Neural progenitor cell (in vitro differentiated cells): ENCODE measurements around the gene GYPC. TPM values are rescaled to one million over a fixed set of nuclear protein-coding genes. Genes with fewer than 3 reads are reported as not detected.
"Not testable (repeated sequence)": the region's sequence is repeated elsewhere in the genome, so short reads cannot be mapped to it uniquely, and the experiment has no call there.

Experiments used
- DNase-seq: peaks from one replicate; pipeline ENCODE4 v3.0.0-alpha.2; 2016; ENCODE audit warnings: low spot score
- H2AFZ ChIP-seq: fragments of 200-600 bp; sonication (generic); replicated peaks from 2 replicates; pipeline ENCODE4 v1.6.1; 2016; ENCODE audit warnings: antibody characterized with exemption
- H3F3A ChIP-seq: fragments of 200-600 bp; sonication (generic); 2 replicates; pipeline ENCODE4 v1.6.1; 2016; ENCODE audit warnings: antibody characterized with exemption, low read depth
- H3K27ac ChIP-seq: fragments of 200-600 bp; sonication (generic); 2 replicates; pipeline ENCODE4 v1.5.1; 2016; ENCODE audit warnings: mild to moderate bottlenecking
- H3K27me3 ChIP-seq: fragments of 200-600 bp; sonication (generic); 2 replicates; pipeline ENCODE4 v1.6.1; 2016; ENCODE audit warnings: mild to moderate bottlenecking, moderate library complexity
- H3K36me3 ChIP-seq: fragments of 200-600 bp; sonication (generic); 2 replicates; pipeline ENCODE4 v1.5.1; 2016
- H3K4me1 ChIP-seq: fragments of 200-600 bp; sonication (generic); 2 replicates; pipeline ENCODE4 v1.6.1; 2016; ENCODE audit warnings: mixed run types
- H3K4me2 ChIP-seq: fragments of 200-600 bp; sonication (generic); 2 replicates; pipeline ENCODE4 v1.6.1; 2016
- H3K4me3 ChIP-seq: fragments of 200-600 bp; sonication (generic); 2 replicates; pipeline ENCODE4 v1.5.1; 2016
- H3K79me2 ChIP-seq: fragments of 200-600 bp; sonication (generic); 2 replicates; pipeline ENCODE4 v1.6.1; 2016; ENCODE audit warnings: low read depth
- H3K9ac ChIP-seq: fragments of 200-600 bp; sonication (generic); 2 replicates; pipeline ENCODE4 v1.6.1; 2016
- H3K9me3 ChIP-seq: fragments of 200-600 bp; sonication (generic); 2 replicates; pipeline ENCODE4 v1.5.1; 2016; ENCODE audit warnings: low read depth
- H4K20me1 ChIP-seq: fragments of 200-600 bp; sonication (generic); 2 replicates; pipeline ENCODE4 v1.6.1; 2016; ENCODE audit warnings: low read depth
- H3K27ac Mint-ChIP-seq: 3 replicates; pipeline ENCODE4 v1.8.0; 2021; ENCODE audit warnings: mixed read lengths
- H3K27me3 Mint-ChIP-seq: 2 replicates; pipeline ENCODE4 v1.8.0; 2022; ENCODE audit warnings: low read depth, mild to moderate bottlenecking, inconsistent platforms, moderate library complexity, mixed read lengths; ENCODE audit not compliant: insufficient read depth
- H3K36me3 Mint-ChIP-seq: 3 replicates; pipeline ENCODE4 v1.8.0; 2021; ENCODE audit warnings: mixed read lengths
- H3K4me1 Mint-ChIP-seq: 3 replicates; pipeline ENCODE4 v1.8.0; 2021; ENCODE audit warnings: mixed read lengths
- H3K4me3 Mint-ChIP-seq: 3 replicates; pipeline ENCODE4 v1.8.0; 2021; ENCODE audit warnings: mild to moderate bottlenecking, moderate library complexity, mixed read lengths
- H3K9me3 Mint-ChIP-seq: 3 replicates; pipeline ENCODE4 v1.8.0; 2020; ENCODE audit warnings: mixed read lengths
- CTCF ChIP-seq: fragments of 200-600 bp; sonication (generic); IDR thresholded peaks from 2 replicates; pipeline ENCODE4 v1.5.1; 2017; ENCODE audit warnings: antibody characterized with exemption, mild to moderate bottlenecking
- EZH2 ChIP-seq: fragments of 200-600 bp; sonication (generic); IDR thresholded peaks from 2 replicates; pipeline ENCODE4 v1.6.1; 2017; ENCODE audit warnings: antibody characterized with exemption, mild to moderate bottlenecking, moderate library complexity
- EZH2phosphoT487 ChIP-seq: fragments of 200-600 bp; sonication (generic); IDR thresholded peaks from 2 replicates; pipeline ENCODE4 v1.6.1; 2017; ENCODE audit warnings: antibody characterized with exemption
- total RNA-seq: library from RNA; depleted of rRNA; stranded (reverse); fragments of >200 nt; gene quantifications from 2 replicates; pipeline ENCODE4 v1.2.3, GENCODE V29; 2015; ENCODE audit warnings: low replicate concordance

GYPC gene
- total RNA-seq, 1 donor from 2014 or later = 3.4 TPM

GRCh38 chr2:126714191-126714965 lies 58.4 kb downstream of the GYPC start:
- Mint-ChIP-seq H3K4me3 (no peak overlapping the region), H3K27ac (no peak overlapping the region), H3K27me3 (peaks cover 2% of the 10 kb centered on the region), H3K9me3 (peaks cover 8% of the 10 kb centered on the region), H3K4me1 (peaks cover 1% of the 10 kb centered on the region), H3K36me3 (peaks cover 2% of the 10 kb centered on the region)
- Histone ChIP-seq H3K4me1 (no peaks in the 10 kb centered on the region), H3K79me2 (no peaks in the 10 kb centered on the region), H3K36me3 (no peaks in the 10 kb centered on the region), H4K20me1 (no peaks in the 10 kb centered on the region), H3K27ac (no peak overlapping the region), H2AFZ (no peak overlapping the region), H3K27me3 (no peaks in the 10 kb centered on the region), H3K4me2 (no peak overlapping the region), H3F3A (no peaks in the 10 kb centered on the region), H3K4me3 (no peak overlapping the region), H3K9ac (no peak overlapping the region), H3K9me3 (no peaks in the 10 kb centered on the region)
- TF ChIP-seq EZH2 (no peak), EZH2phosphoT487 (no peak), CTCF (no peak)
- DNase-seq = no peak

DNA sequence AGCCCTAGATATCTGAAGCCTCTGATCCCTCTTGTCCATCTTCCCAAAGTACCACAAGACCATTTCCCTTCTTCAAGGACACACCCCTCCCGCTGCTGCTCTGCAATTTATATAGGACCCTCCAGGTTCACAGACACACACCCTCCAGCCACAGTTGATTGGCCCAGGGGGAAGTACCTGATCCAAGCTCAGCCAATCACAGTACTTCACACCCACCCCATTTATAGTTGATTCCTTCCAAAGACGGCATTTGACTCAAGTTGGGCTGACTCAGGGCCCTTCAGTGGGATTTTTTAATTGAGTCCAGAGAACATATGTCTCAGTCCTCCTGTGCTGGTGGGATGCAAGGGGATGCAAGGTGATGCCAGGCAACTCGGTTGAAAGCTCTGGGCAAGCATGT lies 59.2 kb downstream of the GYPC start:
- H3K79me2 ChIP-seq = no peaks in the 10 kb centered on the region
- peaks cover 7% of the 10 kb centered on the region for H3K4me1 Mint-ChIP-seq
- no peak for TF ChIP-seq EZH2
- no peak for TF ChIP-seq EZH2phosphoT487
- TF ChIP-seq CTCF = no peak

GRCh38 chr2:126715576-126716406 lies 59.8 kb downstream of the GYPC start:
- no peak overlapping the region for H3K4me2 ChIP-seq
- Mint-ChIP-seq H3K36me3 (peaks cover 2% of the 10 kb centered on the region), H3K27ac (no peak overlapping the region), H3K27me3 (peaks cover 4% of the 10 kb centered on the region), H3K9me3 (peaks cover 4% of the 10 kb centered on the region), H3K4me3 (no peak overlapping the region), H3K4me1 (peaks cover 7% of the 10 kb centered on the region)
- H3K9ac ChIP-seq = no peak overlapping the region
- no peak for DNase-seq
- no peak overlapping the region for H3K4me3 ChIP-seq
- no peaks in the 10 kb centered on the region for H3K79me2 ChIP-seq
- H4K20me1 ChIP-seq = no peaks in the 10 kb centered on the region
- no peak overlapping the region for H2AFZ ChIP-seq
- no peaks in the 10 kb centered on the region for H3F3A ChIP-seq
- H3K27me3 ChIP-seq = no peaks in the 10 kb centered on the region
- H3K36me3 ChIP-seq = no peaks in the 10 kb centered on the region
- no peaks in the 10 kb centered on the region for H3K4me1 ChIP-seq
- no peaks in the 10 kb centered on the region for H3K9me3 ChIP-seq
- no peak overlapping the region for H3K27ac ChIP-seq
- no peak for TF ChIP-seq EZH2
- no peak for TF ChIP-seq CTCF
- no peak for TF ChIP-seq EZH2phosphoT487

More for the DNA sequence above, 59.2 kb downstream of the GYPC start:
- Histone ChIP-seq H3K9ac (no peak overlapping the region), H3K4me2 (no peak overlapping the region), H3K27ac (no peak overlapping the region), H3K4me1 (no peaks in the 10 kb centered on the region), H3K27me3 (no peaks in the 10 kb centered on the region), H2AFZ (no peak overlapping the region), H3F3A (no peaks in the 10 kb centered on the region), H3K9me3 (no peaks in the 10 kb centered on the region), H3K4me3 (no peak overlapping the region), H3K36me3 (no peaks in the 10 kb centered on the region), H4K20me1 (no peaks in the 10 kb centered on the region)
- no peak overlapping the region for H3K27ac Mint-ChIP-seq
- peaks cover 6% of the 10 kb centered on the region for H3K9me3 Mint-ChIP-seq
- H3K27me3 Mint-ChIP-seq = peaks cover 2% of the 10 kb centered on the region
- peaks cover 2% of the 10 kb centered on the region for H3K36me3 Mint-ChIP-seq
- DNase-seq = no peak
- no peak overlapping the region for H3K4me3 Mint-ChIP-seq

DNA sequence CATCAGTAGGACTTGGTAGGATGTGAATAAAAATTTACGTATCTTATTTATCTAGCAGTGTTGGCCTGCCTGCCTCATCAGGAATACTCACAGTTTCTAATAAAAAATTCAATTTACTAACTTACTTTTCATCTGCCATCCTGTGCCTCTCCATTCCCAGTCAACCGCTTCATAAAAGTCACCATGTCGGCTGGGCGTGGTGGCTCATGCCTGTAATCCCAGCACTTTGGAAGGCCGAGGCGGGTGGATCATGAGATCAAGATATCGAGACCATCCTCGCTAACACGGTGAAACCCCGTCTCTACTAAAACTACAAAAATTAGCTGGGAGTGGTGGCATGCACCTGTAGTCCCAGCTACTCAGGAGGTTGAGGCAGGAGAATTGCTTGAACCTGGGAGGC lies 61.3 kb downstream of the GYPC start:
- H3K79me2 ChIP-seq, H3K27ac ChIP-seq, DNase-seq, H3K4me3 Mint-ChIP-seq, H3K36me3 Mint-ChIP-seq, H3K4me2 ChIP-seq, H3K9me3 ChIP-seq, H3K9me3 Mint-ChIP-seq, H4K20me1 ChIP-seq, H3K4me3 ChIP-seq, H2AFZ ChIP-seq, H3K27me3 ChIP-seq, H3K27me3 Mint-ChIP-seq, H3K36me3 ChIP-seq, H3F3A ChIP-seq, H3K4me1 ChIP-seq, H3K9ac ChIP-seq, H3K27ac Mint-ChIP-seq: not testable (repeated sequence)
- H3K4me1 Mint-ChIP-seq = peaks cover 11% of the 10 kb centered on the region
